Measurements from ENCODE around the gene PLCH2. TPM values are rescaled to one million over a fixed set of nuclear protein-coding genes. Genes with fewer than 3 reads are reported as not detected.

Gene PLCH2
- 0.13 TPM in 1 of 2 replicates, not detected in the other for total RNA-seq (2021)
- Bru-seq, nascent RNA, result not detected
- BruChase-seq, experiment 1, labeled RNA remaining after a 2-hour chase, result percentile 5 among the genes with signal in this experiment
- BruChase-seq, experiment 2, labeled RNA remaining after a 6-hour chase, result percentile 2 among the genes with signal in this experiment
- long read RNA-seq, result 0 reads

- POLR2A ChIA-PET (ENCODE audit: low non-redundant PET), result no interaction called here
- no TSS peak for BruUV-seq (replicated peaks)
- CTCF ChIA-PET, result no interaction called here
- Histone ChIP-seq H3K4me1 (ENCODE audit: insufficient read depth, low read length, poor library complexity, severe bottlenecking) (peaks cover 12% of the 10 kb centered on the region), H3K9me3 (ENCODE audit: low read depth, low read length, poor library complexity, severe bottlenecking) (no peaks in the 10 kb centered on the region), H3K27ac (ENCODE audit: low read depth, low read length, poor library complexity, severe bottlenecking) (no peak within 1 kb of the TSS), H3K4me3 (ENCODE audit: low read depth, low read length, poor library complexity, severe bottlenecking) (no peak within 1 kb of the TSS), H3K27me3 (replicated peaks; ENCODE audit: insufficient read depth, low read depth, low read length, poor library complexity) (no peaks in the 10 kb centered on the region), H3K36me3 (ENCODE audit: insufficient read depth, low read length, poor library complexity, severe bottlenecking) (no peaks in the 10 kb centered on the region)
- intact Hi-C loops (cut with micrococcal nuclease; ENCODE audit: unreplicated experiment), result no loop called here
- no peak for DNase-seq (ENCODE audit: low spot score)
- no peak for TF ChIP-seq CTCF (conservative IDR thresholded peaks at IDR 0.05; ENCODE audit: low read depth, low read length)
- TF ChIP-seq EZH2 (IDR thresholded peaks at IDR 0.05; ENCODE audit: borderline replicate concordance, low read depth, low read length, poor library complexity, severe bottlenecking), result no peak
Observed at GRCh38 chr1:2476061-2476999, at the start of gene PLCH2. PLCH2 (plus strand) TSS chr1:2476289; CDS start chr1:2476589, 300 bp downstream.

- Histone ChIP-seq H3K27ac (ENCODE audit: low read depth, low read length, poor library complexity, severe bottlenecking) (no peak overlapping the region), H3K27me3 (replicated peaks; ENCODE audit: insufficient read depth, low read depth, low read length, poor library complexity) (peaks cover 22% of the 10 kb centered on the region), H3K36me3 (ENCODE audit: insufficient read depth, low read length, poor library complexity, severe bottlenecking) (no peaks in the 10 kb centered on the region), H3K4me3 (ENCODE audit: low read depth, low read length, poor library complexity, severe bottlenecking) (no peak overlapping the region), H3K9me3 (ENCODE audit: low read depth, low read length, poor library complexity, severe bottlenecking) (no peaks in the 10 kb centered on the region), H3K4me1 (ENCODE audit: insufficient read depth, low read length, poor library complexity, severe bottlenecking) (no peaks in the 10 kb centered on the region)
- ChIA-PET CTCF (no interaction called here), POLR2A (ENCODE audit: low non-redundant PET) (no interaction called here)
- TF ChIP-seq EZH2 (IDR thresholded peaks at IDR 0.05; ENCODE audit: borderline replicate concordance, low read depth, low read length, poor library complexity, severe bottlenecking), result no peak
- no peak for DNase-seq (ENCODE audit: low spot score)
- no TSS peak for BruUV-seq (replicated peaks)
- intact Hi-C loops (cut with micrococcal nuclease; ENCODE audit: unreplicated experiment), result no loop called here
Observed at GRCh38 chr1:2426540-2426939, 49.5 kb upstream of the PLCH2 start.

GRCh38 chr1:2427051-2427450 is 49.0 kb upstream of the PLCH2 start:
- BruUV-seq (replicated peaks), result no TSS peak
- Histone ChIP-seq H3K27ac (ENCODE audit: low read depth, low read length, poor library complexity, severe bottlenecking) (no peak overlapping the region), H3K27me3 (replicated peaks; ENCODE audit: insufficient read depth, low read depth, low read length, poor library complexity) (peaks cover 26% of the 10 kb centered on the region), H3K9me3 (ENCODE audit: low read depth, low read length, poor library complexity, severe bottlenecking) (no peaks in the 10 kb centered on the region), H3K36me3 (ENCODE audit: insufficient read depth, low read length, poor library complexity, severe bottlenecking) (no peaks in the 10 kb centered on the region), H3K4me1 (ENCODE audit: insufficient read depth, low read length, poor library complexity, severe bottlenecking) (no peaks in the 10 kb centered on the region), H3K4me3 (ENCODE audit: low read depth, low read length, poor library complexity, severe bottlenecking) (no peak overlapping the region)
- no peak for DNase-seq (ENCODE audit: low spot score)
- ChIA-PET POLR2A (ENCODE audit: low non-redundant PET) (no interaction called here), CTCF (no interaction called here)
- intact Hi-C loops (cut with micrococcal nuclease; ENCODE audit: unreplicated experiment), result no loop called here
- TF ChIP-seq CTCF (conservative IDR thresholded peaks at IDR 0.05; ENCODE audit: low read depth, low read length) (no peak), EZH2 (IDR thresholded peaks at IDR 0.05; ENCODE audit: borderline replicate concordance, low read depth, low read length, poor library complexity, severe bottlenecking) (no peak)

Data from A673 (cell line).